ENCODE data around the gene POP4. TPM values are rescaled to one million over a fixed set of nuclear protein-coding genes. Genes with fewer than 3 reads are reported as not detected.
"Not testable (repeated sequence)": the region's sequence is repeated elsewhere in the genome, so short reads cannot be mapped to it uniquely, and the experiment has no call there.

Gene POP4
- 81.6 and 84.4 TPM in 2 replicates for total RNA-seq

- TF ChIP-seq CTCF (IDR thresholded peaks at IDR 0.05; ENCODE audit: insufficient read depth, low read depth, low read length) = no peak
- peak; percentile 96 for DNase-seq (ENCODE audit: low read depth)
- H3K4me3 ChIP-seq (ENCODE audit: low read depth, low read length) = peak within 1 kb of the TSS; percentile 83
Measured at GRCh38 chr19:29605653-29606419, at the start of gene POP4. Gene POP4, plus strand, starts transcription at chr19:29606283. Its CDS starts 36 bp downstream, at chr19:29606319.

DNA sequence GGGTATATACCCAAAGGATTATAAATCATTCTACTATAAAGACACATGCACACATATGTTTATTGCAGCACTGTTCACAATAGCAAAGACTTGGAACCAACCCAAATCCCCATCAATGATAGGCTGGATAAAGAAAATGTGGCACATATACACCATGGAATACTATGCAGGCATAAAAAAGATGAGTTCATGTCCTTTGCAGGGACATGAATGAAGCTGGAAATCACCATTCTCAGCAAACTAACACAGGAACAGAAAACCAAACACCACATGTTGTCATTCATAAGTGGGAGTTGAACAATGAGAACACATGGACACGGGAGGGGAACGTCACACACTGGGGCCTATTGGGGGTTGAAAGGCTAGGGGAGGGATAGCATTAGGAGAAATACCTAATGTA, 47.0 kb upstream of the POP4 start:
- H3K4me3 ChIP-seq (ENCODE audit: low read depth, low read length); DNase-seq (ENCODE audit: low read depth): not testable (repeated sequence)

GRCh38 chr19:29559743-29560142, 46.3 kb upstream of the POP4 start:
- no peak overlapping the region for H3K4me3 ChIP-seq (ENCODE audit: low read depth, low read length)
- TF ChIP-seq CTCF (IDR thresholded peaks at IDR 0.05; ENCODE audit: insufficient read depth, low read depth, low read length) = no peak

GRCh38 chr19:29560313-29561075, 45.6 kb upstream of the POP4 start:
- no peak overlapping the region for H3K4me3 ChIP-seq (ENCODE audit: low read depth, low read length)
- DNase-seq (ENCODE audit: low read depth) = no peak

More at GRCh38 chr19:29559743-29560142, 46.3 kb upstream of the POP4 start:
- DNase-seq (ENCODE audit: low read depth) = no peak

GRCh38 chr19:29561601-29562000, 44.5 kb upstream of the POP4 start:
- no peak for TF ChIP-seq CTCF (IDR thresholded peaks at IDR 0.05; ENCODE audit: insufficient read depth, low read depth, low read length)
- no peak for DNase-seq (ENCODE audit: low read depth)

More at GRCh38 chr19:29560313-29561075, 45.6 kb upstream of the POP4 start:
- no peak for TF ChIP-seq CTCF (IDR thresholded peaks at IDR 0.05; ENCODE audit: insufficient read depth, low read depth, low read length)

DNA sequence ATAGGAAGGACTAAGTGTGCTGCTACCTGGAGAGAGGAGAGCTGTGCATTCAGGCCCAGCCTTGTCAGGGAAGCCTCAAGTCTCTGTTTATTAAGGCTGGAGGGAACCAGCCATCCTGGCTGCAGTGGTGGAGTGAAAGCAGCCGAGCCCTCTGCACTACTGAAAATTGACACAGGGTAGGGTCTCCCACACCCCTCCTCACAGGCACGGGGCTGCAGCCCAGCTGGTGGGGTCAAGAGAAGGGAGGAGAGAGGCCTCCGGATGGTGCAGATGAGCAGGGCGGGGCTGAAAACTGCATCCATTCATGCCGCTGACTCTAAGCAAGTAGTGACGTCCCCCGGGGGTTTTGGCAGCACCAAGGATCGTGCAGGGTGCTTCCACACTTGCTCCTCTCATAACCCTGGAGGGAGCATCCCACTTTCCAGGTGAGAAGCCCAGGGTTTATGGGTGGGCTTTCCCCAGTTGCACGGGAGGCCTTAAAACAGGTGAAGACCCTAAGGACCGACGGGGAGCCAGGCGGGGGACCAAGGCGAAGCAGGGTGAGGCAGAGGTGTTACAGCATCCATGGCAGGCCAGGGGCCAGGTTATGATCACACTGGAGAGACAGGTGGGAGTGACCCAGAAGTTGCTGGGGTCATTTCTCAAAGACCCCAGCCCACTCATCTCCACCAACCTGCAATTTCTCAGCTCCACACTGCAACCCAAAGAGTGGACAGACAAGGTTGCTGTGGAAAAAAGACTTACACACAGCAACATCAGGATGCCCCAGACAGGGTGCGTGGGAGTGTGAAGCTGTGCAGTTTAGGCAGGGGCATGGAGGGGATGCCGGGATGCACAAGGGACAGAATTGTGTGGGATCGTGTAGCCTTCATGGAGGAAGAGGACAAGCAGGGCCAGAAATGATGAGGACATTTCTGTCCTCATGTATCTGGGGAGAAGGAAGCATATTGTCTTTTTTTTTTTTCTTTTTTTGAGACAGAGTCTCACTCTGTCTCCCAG, 43.5 kb upstream of the POP4 start:
- no peak overlapping the region for H3K4me3 ChIP-seq (ENCODE audit: low read depth, low read length)
- no peak for DNase-seq (ENCODE audit: low read depth)
- no peak for TF ChIP-seq CTCF (IDR thresholded peaks at IDR 0.05; ENCODE audit: insufficient read depth, low read depth, low read length)

More at GRCh38 chr19:29561601-29562000, 44.5 kb upstream of the POP4 start:
- no peak overlapping the region for H3K4me3 ChIP-seq (ENCODE audit: low read depth, low read length)
